Upper lobe of left lung (tissue), 4 donors: ENCODE data around the gene ZNF362.

ENCODE experiments used
- CTCF ChIP-seq, 6 experiments: fragments of 450-650 bp in 4 of 6; fragments of 200-600 bp in 2 of 6; sonication (generic) in 2 of 6; IDR thresholded peaks; one replicate each; pipeline ENCODE4 v1.5.1; 2016 to 2019; ENCODE audit warnings: antibody characterized with exemption in 6 of 6
- EP300 ChIP-seq, 4 donors: sonication (generic); formaldehyde crosslinking; IDR thresholded peaks; one replicate each; pipeline ENCODE4 v1.5.1; 2017; ENCODE audit warnings: antibody characterized with exemption in 4 of 4, control low read depth in 2 of 4
- POLR2AphosphoS5 ChIP-seq, 2 donors: sonication (generic); formaldehyde crosslinking; IDR thresholded peaks; one replicate each; pipeline ENCODE4 v1.5.1; 2017; ENCODE audit warnings: antibody characterized with exemption in 2 of 2

GRCh38 chr1:33221385-33221758 lies 34.9 kb upstream of the ZNF362 start:
- TF ChIP-seq POLR2AphosphoS5 (IDR thresholded peaks at IDR 0.05), result no peak
- TF ChIP-seq CTCF (IDR thresholded peaks at IDR 0.05), result no peak
- TF ChIP-seq EP300 (IDR thresholded peaks at IDR 0.05), result no peak
